Fibroblast of skin of right quadriceps (primary cell): ENCODE data around the gene SLC1A2.
"Not testable (repeated sequence)": the region's sequence is repeated elsewhere in the genome, so short reads cannot be mapped to it uniquely, and the experiment has no call there.

Experiments used
- DNase-seq: peaks from one replicate; pipeline ENCODE4 v3.0.0-alpha.2; 2013

The SLC1A2 gene

GRCh38 chr11:35237860-35238715 lies 181.3 kb downstream of the SLC1A2 start:
- DNase-seq = peak; percentile 25

- no peak for DNase-seq
Measured at GRCh38 chr11:35237351-35237750, 182.0 kb downstream of the SLC1A2 start.

- peak; percentile 72 for DNase-seq
Measured at GRCh38 chr11:35236667-35237003, 182.7 kb downstream of the SLC1A2 start.

GRCh38 chr11:35235936-35236666 lies 183.3 kb downstream of the SLC1A2 start:
- DNase-seq = peak; percentile 44

- DNase-seq = no peak
Measured at GRCh38 chr11:35235498-35235897, 183.9 kb downstream of the SLC1A2 start.

- no peak for DNase-seq
Measured at GRCh38 chr11:35235157-35235468, 184.2 kb downstream of the SLC1A2 start.

GRCh38 chr11:35234460-35235156 lies 184.8 kb downstream of the SLC1A2 start:
- no peak for DNase-seq

GRCh38 chr11:35233518-35233917 lies 185.8 kb downstream of the SLC1A2 start:
- no peak for DNase-seq

GRCh38 chr11:35232891-35233330 lies 186.4 kb downstream of the SLC1A2 start:
- DNase-seq = no peak

- DNase-seq = no peak
Measured at GRCh38 chr11:35231076-35231860, 188.1 kb downstream of the SLC1A2 start.

GRCh38 chr11:35230388-35230787 lies 189.0 kb downstream of the SLC1A2 start:
- no peak for DNase-seq

- no peak for DNase-seq
Measured at GRCh38 chr11:35228328-35228725, 191.0 kb downstream of the SLC1A2 start.

GRCh38 chr11:35227576-35228327 lies 191.6 kb downstream of the SLC1A2 start:
- DNase-seq = peak; percentile 28

- DNase-seq = not testable (repeated sequence)
Measured at GRCh38 chr11:35226756-35227155, 192.6 kb downstream of the SLC1A2 start.

GRCh38 chr11:35225946-35226520 lies 193.3 kb downstream of the SLC1A2 start:
- no peak for DNase-seq

- peak; percentile 25 for DNase-seq
Measured at GRCh38 chr11:35223991-35224390, 195.4 kb downstream of the SLC1A2 start.

GRCh38 chr11:35223371-35223796 lies 196.0 kb downstream of the SLC1A2 start:
- DNase-seq = peak; percentile 94

GRCh38 chr11:35218956-35219355 lies 200.4 kb downstream of the SLC1A2 start:
- peak; percentile 68 for DNase-seq

GRCh38 chr11:35216962-35217678 lies 202.2 kb downstream of the SLC1A2 start:
- no peak for DNase-seq

- DNase-seq = peak; percentile 38
Measured at GRCh38 chr11:35215945-35216344, 203.4 kb downstream of the SLC1A2 start.

GRCh38 chr11:35214792-35215193 lies 204.6 kb downstream of the SLC1A2 start:
- DNase-seq = peak; percentile 99
